H1 (cell line): ENCODE data around the gene SEC14L5.

Experiments
- ATF3 ChIP-seq: IDR thresholded peaks from 2 replicates; pipeline ENCODE4 v1.6.1; 2011; ENCODE audit warnings: low read depth, mild to moderate bottlenecking, low read length; ENCODE audit not compliant: insufficient read depth
- CBX8 ChIP-seq: fragments of 300-800, 300-1000 bp; sonication (generic); IDR thresholded peaks from 2 replicates; pipeline ENCODE4 v1.7.1; 2016; ENCODE audit warnings: low read depth, low read length, borderline replicate concordance
- CTCF ChIP-seq, 3 experiments: IDR thresholded peaks; 1 replicate in 2 of 3; 2 replicates in 1 of 3; pipeline versions ENCODE4 v1.5.1 to v1.6.1; 2011; ENCODE audit warnings: low read length in 3 of 3, mild to moderate bottlenecking in 3 of 3, inconsistent platforms in 2 of 3, low read depth in 1 of 3, moderate library complexity in 1 of 3; ENCODE audit not compliant: insufficient read depth in 1 of 3; ENCODE audit errors: control extremely low read depth in 1 of 3
- JUND ChIP-seq: IDR thresholded peaks from 2 replicates; pipeline ENCODE4 v1.6.1; 2011; ENCODE audit warnings: mild to moderate bottlenecking, improper control_type of control experiment, low read length
- PHF8 ChIP-seq: fragments of 200-600 bp; sonication (generic); conservative IDR thresholded peaks from 2 replicates; pipeline ENCODE4 v1.7.1; 2012; ENCODE audit warnings: low read depth, mild to moderate bottlenecking, inconsistent platforms, low read length, moderate library complexity
- POLR2A ChIP-seq, 2 experiments: IDR thresholded peaks; 1 replicate in 1 of 2; 2 replicates in 1 of 2; pipeline ENCODE4 v1.6.1; 2011; ENCODE audit warnings: low read depth in 2 of 2, low read length in 2 of 2, mild to moderate bottlenecking in 2 of 2; ENCODE audit errors: control extremely low read depth in 1 of 2
- ZNF274 ChIP-seq: IDR thresholded peaks from 2 replicates; pipeline ENCODE4 v1.7.0; 2012; ENCODE audit warnings: low read length, borderline replicate concordance; ENCODE audit errors: extremely low read depth

DNA sequence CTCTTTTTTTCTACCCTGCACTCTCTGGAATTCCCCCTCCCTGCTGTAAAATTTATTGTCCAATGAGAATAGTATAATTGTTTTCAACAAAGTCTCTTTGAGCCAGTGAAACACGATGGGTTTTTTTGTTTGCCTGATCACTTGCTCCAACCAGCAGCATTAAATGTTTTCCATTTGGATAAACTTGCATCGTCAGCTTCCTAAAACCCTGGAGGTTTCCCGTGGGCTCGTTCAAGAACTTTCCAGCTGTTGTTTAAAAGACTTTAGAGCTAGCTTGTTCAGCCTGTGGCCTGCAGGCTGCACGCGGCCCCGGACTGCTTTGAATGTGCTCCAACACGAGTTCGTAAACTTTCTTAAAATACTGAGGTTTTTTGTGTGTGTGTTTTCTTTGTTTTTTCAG is 60.7 kb downstream of the SEC14L5 start:
- no peak for TF ChIP-seq ATF3
- TF ChIP-seq POLR2A (IDR thresholded peaks at IDR 0.05; ENCODE audit: control extremely low read depth in 1 of 2, low read depth in 2 of 2, low read length in 2 of 2), result no peak
- no peak for TF ChIP-seq CTCF (IDR thresholded peaks at IDR 0.05; ENCODE audit: control extremely low read depth in 1 of 3, insufficient read depth in 1 of 3, low read depth in 1 of 3, low read length in 3 of 3)
- no peak for TF ChIP-seq CBX8
- no peak for TF ChIP-seq ZNF274
- no peak for TF ChIP-seq PHF8
- no peak for TF ChIP-seq JUND
